ENCODE measurements around the gene SH3TC1.

GRCh38 chr4:8194306-8195242, 4.5 kb upstream of the SH3TC1 start:
- TF ChIP-seq ATF2 (IDR thresholded peaks at IDR 0.05; ENCODE audit: low read length), result no peak
- no peak for TF ChIP-seq TBP (IDR thresholded peaks at IDR 0.05; ENCODE audit: low read depth, low read length)
- no peak for TF ChIP-seq TCF12 (IDR thresholded peaks at IDR 0.05; ENCODE audit: low read depth, low read length)
- no peak for TF ChIP-seq JUN (IDR thresholded peaks at IDR 0.05; ENCODE audit: low read depth, low read length)
- no peak for TF ChIP-seq POLR2A (IDR thresholded peaks at IDR 0.05; ENCODE audit: control extremely low read depth in 1 of 2, low read depth in 2 of 2, low read length in 2 of 2)
